Lower leg skin (tissue), 4 donors: ENCODE measurements around the gene SIRT2. TPM values are rescaled to one million over a fixed set of nuclear protein-coding genes. Genes with fewer than 3 reads are reported as not detected.
"Not testable (repeated sequence)": the region's sequence is repeated elsewhere in the genome, so short reads cannot be mapped to it uniquely, and the experiment has no call there.

Experiments
- DNase-seq, 2 donors: peaks; one replicate each; pipeline ENCODE4 v3.0.0-alpha.2; 2019; ENCODE audit warnings: low spot score in 2 of 2
- H3K4me3 ChIP-seq: fragments of 200-600 bp; sonication (generic); 2 replicates; pipeline ENCODE4 v1.5.1; 2017; ENCODE audit warnings: mild to moderate bottlenecking, low read depth; ENCODE audit not compliant: poor library complexity, severe bottlenecking
- CTCF ChIP-seq, 3 donors: fragments of 450-650 bp; IDR thresholded peaks; one replicate each; pipeline ENCODE4 v1.5.1; 2016; ENCODE audit warnings: antibody characterized with exemption in 3 of 3, mild to moderate bottlenecking in 3 of 3, moderate library complexity in 2 of 3
- POLR2A ChIP-seq, 2 donors: fragments of 450-650 bp; IDR thresholded peaks; one replicate each; pipeline ENCODE4 v1.6.1; 2016 to 2017; ENCODE audit warnings: antibody characterized with exemption in 2 of 2, mild to moderate bottlenecking in 1 of 2, moderate library complexity in 1 of 2
- WGBS, 2 donors: methylation state at CpG; one replicate each; pipeline ENCODE4 v1.1.5; 2018; 5-methylcytosine and 5-hydroxymethylcytosine counted together
- intact Hi-C: fragments of 100-400 bp; cut with DNase I; formaldehyde crosslinking; loops from one replicate; pipeline ENCODE4 v1.15.0; 2023; ENCODE audit warnings: low total_unique reads
- total RNA-seq, 4 donors: library from RNA; depleted of rRNA; stranded (reverse); fragments of >200 nt; gene quantifications; one replicate each; pipeline ENCODE4 v1.1.0, GENCODE V29; 2016

SIRT2 gene
- total RNA-seq, 4 donors from 2014 or later, result 84.6 to 119 (median 101) TPM

- H3K4me3 ChIP-seq, result no peak overlapping the region
- intact Hi-C loops, result no loop called here
- no peak for DNase-seq
- TF ChIP-seq CTCF (IDR thresholded peaks at IDR 0.05) (no peak), POLR2A (IDR thresholded peaks at IDR 0.05) (no peak)
- 89 to 92% methylated on average over 3 of the region's 3 CpGs for WGBS, 2 donors
These were observed 38.0 kb downstream of the SIRT2 start for GRCh38 chr19:38861368-38861767.

DNA sequence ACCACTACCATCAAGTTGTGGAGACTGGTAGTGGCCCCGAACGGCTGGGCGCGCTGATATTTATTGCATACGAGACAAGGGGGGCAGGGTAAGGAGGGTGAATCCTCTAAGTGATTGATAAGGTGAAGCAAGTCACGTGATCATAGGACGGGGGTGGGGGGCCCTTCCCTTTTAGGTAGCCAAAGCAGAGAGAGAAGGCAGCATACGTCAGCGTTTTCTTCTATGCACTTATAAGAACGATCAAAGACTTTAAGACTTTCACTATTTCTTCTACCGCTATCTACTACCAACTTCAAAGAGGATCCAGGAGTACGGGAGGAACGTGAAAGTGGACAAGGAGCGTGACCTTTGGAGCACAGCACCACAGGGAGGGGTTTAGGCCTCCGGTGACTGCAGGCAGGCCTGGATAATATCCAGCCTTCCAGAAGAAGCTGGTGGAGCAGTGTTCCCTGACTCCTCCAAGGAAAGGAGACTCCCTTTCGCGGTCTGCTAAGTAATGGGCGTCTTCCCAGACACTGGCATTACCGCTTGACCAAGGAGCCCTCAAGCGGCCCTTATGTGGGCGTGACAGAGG is 39.7 kb downstream of the SIRT2 start:
- DNase-seq, H3K4me3 ChIP-seq, intact Hi-C loops: not testable (repeated sequence)
- 55 to 66% methylated on average over 21 of the region's 21 CpGs for WGBS, 2 donors

GRCh38 chr19:38856813-38857212 is 42.6 kb downstream of the SIRT2 start:
- TF ChIP-seq CTCF (IDR thresholded peaks at IDR 0.05), result no peak
- WGBS, 2 donors, result 79 to 83% methylated on average over 3 of the region's 3 CpGs
- DNase-seq, result no peak

DNA sequence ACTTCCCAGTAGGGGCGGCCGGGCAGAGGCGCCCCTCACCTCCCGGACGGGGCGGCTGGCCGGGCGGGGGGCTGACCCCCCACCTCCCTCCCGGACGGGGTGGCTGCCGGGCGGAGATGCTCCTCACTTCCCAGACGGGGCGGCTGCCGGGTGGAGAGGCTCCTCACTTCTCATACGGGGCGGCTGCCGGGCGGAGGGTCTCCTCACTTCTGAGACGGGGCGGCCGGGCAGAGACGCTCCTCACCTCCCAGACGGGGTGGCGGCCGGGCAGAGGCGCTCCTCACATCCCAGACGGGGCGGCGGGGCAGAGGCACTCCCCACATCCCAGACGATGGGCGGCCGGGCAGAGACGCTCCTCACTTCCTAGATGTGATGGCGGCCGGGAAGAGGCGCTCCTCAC is 43.7 kb downstream of the SIRT2 start:
- H3K4me3 ChIP-seq, DNase-seq, intact Hi-C loops: not testable (repeated sequence)
- 75 to 100% methylated on average over 1 to 22 of the region's 37 CpGs for WGBS, 2 donors

More at GRCh38 chr19:38856813-38857212, 42.6 kb downstream of the SIRT2 start:
- H3K4me3 ChIP-seq, result no peak overlapping the region
- intact Hi-C loops, result no loop called here

DNA sequence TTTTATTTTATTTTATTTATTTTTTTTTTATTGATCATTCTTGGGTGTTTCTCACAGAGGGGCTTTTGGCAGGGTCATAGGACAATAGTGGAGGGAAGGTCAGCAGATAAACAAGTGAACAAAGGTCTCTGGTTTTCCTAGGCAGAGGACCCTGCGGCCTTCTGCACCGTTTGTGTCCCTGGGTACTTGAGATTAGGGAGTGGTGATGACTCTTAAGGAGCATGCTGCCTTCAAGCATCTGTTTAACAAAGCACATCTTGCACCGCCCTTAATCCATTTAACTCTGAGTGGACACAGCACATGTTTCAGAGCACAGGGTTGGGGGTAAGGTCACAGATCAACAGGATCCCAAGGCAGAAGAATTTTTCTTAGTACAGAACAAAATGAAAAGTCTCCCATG is 44.5 kb downstream of the SIRT2 start:
- WGBS, 2 donors, result 63 to 66% methylated on average over 3 of the region's 3 CpGs
- H3K4me3 ChIP-seq, intact Hi-C loops, DNase-seq: not testable (repeated sequence)

- no peak for DNase-seq
- 84 to 90% methylated on average over 17 of the region's 17 CpGs for WGBS, 2 donors
- intact Hi-C loops, result no loop called here
- TF ChIP-seq POLR2A (IDR thresholded peaks at IDR 0.05) (no peak), CTCF (IDR thresholded peaks at IDR 0.05) (no peak)
- no peak overlapping the region for H3K4me3 ChIP-seq
These were observed 46.2 kb downstream of the SIRT2 start for GRCh38 chr19:38853214-38853613.

GRCh38 chr19:38852231-38853044 is 47.0 kb downstream of the SIRT2 start:
- peak overlapping the region; percentile 91 for H3K4me3 ChIP-seq
- TF ChIP-seq POLR2A (IDR thresholded peaks at IDR 0.05) (no peak), CTCF (IDR thresholded peaks at IDR 0.05) (no peak)
- DNase-seq, result peak; percentile 70 to 94
- WGBS, 2 donors, result 1% methylated on average over 51 to 52 of the region's 52 CpGs
- intact Hi-C loops, result no loop called here
